Neuronal stem cell (in vitro differentiated cells): Measurements from ENCODE around the gene TMEM178A.

Source experiments
- DNase-seq: peaks from one replicate; pipeline ENCODE4 v3.0.0-alpha.2; 2013; ENCODE audit warnings: low spot score
- H2AFZ ChIP-seq: one replicate; pipeline ENCODE4 v1.6.1; 2013; ENCODE audit warnings: mild to moderate bottlenecking, low read length, inconsistent platforms
- H2AK5ac ChIP-seq: 2 replicates; pipeline ENCODE4 v1.6.1; 2013; ENCODE audit warnings: low read depth, mild to moderate bottlenecking, inconsistent platforms, low read length, moderate library complexity, mixed read lengths
- H2BK120ac ChIP-seq: 2 replicates; pipeline ENCODE4 v1.6.1; 2013; ENCODE audit warnings: low read depth, mild to moderate bottlenecking, inconsistent platforms, low read length, moderate library complexity, mixed read lengths
- H2BK12ac ChIP-seq: one replicate; pipeline ENCODE4 v1.6.1; 2013; ENCODE audit warnings: low read length, inconsistent platforms
- H2BK15ac ChIP-seq: 2 replicates; pipeline ENCODE4 v1.6.1; 2013; ENCODE audit warnings: mild to moderate bottlenecking, low read length, inconsistent platforms, mixed read lengths
- H2BK5ac ChIP-seq: one replicate; pipeline ENCODE4 v1.6.1; 2013; ENCODE audit warnings: inconsistent platforms, mild to moderate bottlenecking, low read length, moderate library complexity
- H3K14ac ChIP-seq: one replicate; pipeline ENCODE4 v1.6.1; 2013; ENCODE audit warnings: low read length, inconsistent platforms
- H3K18ac ChIP-seq: 2 replicates; pipeline ENCODE4 v1.6.1; 2013; ENCODE audit warnings: low read length, inconsistent platforms
- H3K23ac ChIP-seq: 2 replicates; pipeline ENCODE4 v1.6.1; 2013; ENCODE audit warnings: low read depth, mild to moderate bottlenecking, mixed read lengths, low read length, inconsistent platforms; ENCODE audit not compliant: poor library complexity
- H3K27ac ChIP-seq: replicated peaks from 3 replicates; pipeline ENCODE4 v1.5.1; 2013; ENCODE audit warnings: low read length, inconsistent platforms
- H3K27me3 ChIP-seq, 3 experiments: 2 replicates each; pipeline ENCODE4 v1.6.1; 2013; ENCODE audit warnings: low read length in 3 of 3, mild to moderate bottlenecking in 2 of 3, inconsistent platforms in 1 of 3, low read depth in 1 of 3, mixed read lengths in 1 of 3, moderate library complexity in 1 of 3; ENCODE audit not compliant: control insufficient read depth in 3 of 3, insufficient read depth in 3 of 3
- H3K36me3 ChIP-seq, 2 donors: replicated peaks in 1 of 2; 2 replicates each; pipeline ENCODE4 v1.6.1; 2013; ENCODE audit warnings: low read length in 2 of 2; ENCODE audit not compliant: control insufficient read depth in 2 of 2, insufficient read depth in 2 of 2
- H3K4ac ChIP-seq: 2 replicates; pipeline ENCODE4 v1.6.1; 2013; ENCODE audit warnings: inconsistent platforms, mild to moderate bottlenecking, low read length, moderate library complexity
- H3K4me1 ChIP-seq, 2 donors: 1 replicate in 1 of 2; 2 replicates in 1 of 2; pipeline ENCODE4 v1.6.1; 2013; ENCODE audit warnings: low read length in 2 of 2, low read depth in 1 of 2; ENCODE audit not compliant: control insufficient read depth in 2 of 2, insufficient read depth in 1 of 2
- H3K4me2 ChIP-seq: one replicate; pipeline ENCODE4 v1.6.1; 2013; ENCODE audit warnings: mild to moderate bottlenecking, low read length, inconsistent platforms; ENCODE audit not compliant: insufficient read depth, poor library complexity, severe bottlenecking
- H3K4me3 ChIP-seq, 2 donors: 2 replicates each; pipeline ENCODE4 v1.5.1; 2013; ENCODE audit warnings: low read length in 2 of 2, mild to moderate bottlenecking in 2 of 2, inconsistent platforms in 1 of 2, moderate library complexity in 1 of 2
- H3K79me1 ChIP-seq: one replicate; pipeline ENCODE4 v1.6.1; 2013; ENCODE audit warnings: low read depth, mild to moderate bottlenecking, inconsistent platforms, low read length, moderate library complexity
- H3K9ac ChIP-seq: one replicate; pipeline ENCODE4 v1.6.1; 2013; ENCODE audit warnings: mild to moderate bottlenecking, low read depth, low read length, inconsistent platforms; ENCODE audit not compliant: poor library complexity
- H3K9me3 ChIP-seq, 2 donors: replicated peaks in 1 of 2; 2 replicates each; pipeline versions ENCODE3 to v1.6.1; 2013; ENCODE audit warnings: low read length in 2 of 2, mild to moderate bottlenecking in 2 of 2, inconsistent platforms in 1 of 2, low read depth in 1 of 2, mixed read lengths in 1 of 2, moderate library complexity in 1 of 2; ENCODE audit not compliant: control insufficient read depth in 2 of 2, insufficient read depth in 1 of 2
- H4K8ac ChIP-seq: one replicate; pipeline ENCODE4 v1.6.1; 2013; ENCODE audit warnings: low read depth, mild to moderate bottlenecking, inconsistent platforms, low read length, moderate library complexity
- H4K91ac ChIP-seq: one replicate; pipeline ENCODE4 v1.6.1; 2013; ENCODE audit warnings: low read length, low read depth, mild to moderate bottlenecking, inconsistent platforms; ENCODE audit not compliant: poor library complexity
- WGBS, 2 donors: extraction: QIAGEN DNeasy Blood & Tissue Kit; methylation state at CpG; one replicate each; pipeline ENCODE4 v1.1.7; 2013; ENCODE audit warnings: missing lambda C conversion rate in 2 of 2, mixed read lengths in 1 of 2; ENCODE audit not compliant: insufficient read length in 2 of 2, insufficient replicate concordance in 1 of 2; ENCODE audit errors: extremely low coverage in 2 of 2; 5-methylcytosine and 5-hydroxymethylcytosine counted together

The TMEM178A gene

GRCh38 chr2:39710807-39711206 lies 45.1 kb downstream of the TMEM178A start:
- H3K23ac ChIP-seq = no peak overlapping the region
- no peak overlapping the region for H3K27ac ChIP-seq
- no peak overlapping the region for H3K4me2 ChIP-seq
- H4K91ac ChIP-seq = no peak overlapping the region
- H3K4ac ChIP-seq = no peak overlapping the region
- no peak overlapping the region for H2BK15ac ChIP-seq
- no peak overlapping the region for H2BK120ac ChIP-seq
- no peak overlapping the region for H2BK12ac ChIP-seq
- H3K14ac ChIP-seq = no peak overlapping the region
- no peak overlapping the region for H3K4me3 ChIP-seq
- DNase-seq = no peak
- H3K27me3 ChIP-seq = no peaks in the 10 kb centered on the region
- no peak overlapping the region for H4K8ac ChIP-seq
- no peaks in the 10 kb centered on the region for H3K79me1 ChIP-seq
- no peak overlapping the region for H3K9ac ChIP-seq
- no peak overlapping the region for H2AFZ ChIP-seq
- peaks cover 1 to 26% of the 10 kb centered on the region in 2 donors for H3K9me3 ChIP-seq
- no peak overlapping the region for H2AK5ac ChIP-seq
- no CpG with 5 or more reads among the region's 3 CpGs for WGBS, 2 donors
- peaks cover 0 to 91% of the 10 kb centered on the region in 2 donors for H3K36me3 ChIP-seq
- no peak overlapping the region for H2BK5ac ChIP-seq
- no peaks in the 10 kb centered on the region for H3K4me1 ChIP-seq
- no peak overlapping the region for H3K18ac ChIP-seq

DNA sequence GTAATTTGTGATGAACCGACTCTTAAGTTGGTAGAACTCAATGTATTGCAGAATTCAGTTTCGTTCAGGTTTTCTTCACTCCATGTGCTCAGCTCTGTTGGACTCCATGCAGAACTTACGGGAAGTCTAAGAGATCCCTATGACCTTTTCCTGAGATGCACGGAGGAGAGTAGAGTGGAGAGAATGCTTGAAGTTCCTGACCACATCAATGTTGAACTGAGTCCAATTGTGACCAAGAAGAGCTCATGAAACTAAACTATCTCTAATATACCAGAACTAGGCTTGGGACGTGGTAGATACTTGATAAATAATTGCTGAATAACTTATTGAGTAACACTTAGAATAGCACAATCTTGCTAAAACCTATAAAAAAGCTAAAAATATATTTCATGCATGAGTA lies 47.2 kb downstream of the TMEM178A start:
- Histone ChIP-seq H3K27ac (no peak overlapping the region), H3K14ac (no peak overlapping the region), H4K8ac (no peak overlapping the region), H3K4me1 (no peaks in the 10 kb centered on the region), H3K4me2 (no peak overlapping the region), H3K9me3 (peaks cover 0 to 19% of the 10 kb centered on the region in 2 donors), H3K9ac (no peak overlapping the region), H3K23ac (no peak overlapping the region), H2AFZ (no peak overlapping the region), H2BK15ac (no peak overlapping the region), H4K91ac (no peak overlapping the region), H3K18ac (no peak overlapping the region), H3K27me3 (no peaks in the 10 kb centered on the region), H3K36me3 (peaks cover 0 to 93% of the 10 kb centered on the region in 2 donors), H3K4me3 (no peak overlapping the region), H2BK12ac (no peak overlapping the region), H2BK5ac (no peak overlapping the region), H2AK5ac (no peak overlapping the region), H2BK120ac (no peak overlapping the region), H3K79me1 (no peaks in the 10 kb centered on the region), H3K4ac (no peak overlapping the region)
- no peak for DNase-seq
- WGBS, 2 donors = no CpG with 5 or more reads among the region's 5 CpGs

- H3K9ac ChIP-seq = no peak overlapping the region
- H2BK15ac ChIP-seq = no peak overlapping the region
- H3K79me1 ChIP-seq = no peaks in the 10 kb centered on the region
- no peak overlapping the region for H2AK5ac ChIP-seq
- H4K91ac ChIP-seq = no peak overlapping the region
- no peak overlapping the region for H3K4me3 ChIP-seq
- no peak overlapping the region for H2BK12ac ChIP-seq
- no peak overlapping the region for H2AFZ ChIP-seq
- DNase-seq = no peak
- H3K36me3 ChIP-seq = peaks cover 0 to 93% of the 10 kb centered on the region in 2 donors
- H3K27me3 ChIP-seq = no peaks in the 10 kb centered on the region
- H3K4ac ChIP-seq = no peak overlapping the region
- no peak overlapping the region for H3K27ac ChIP-seq
- H2BK120ac ChIP-seq = no peak overlapping the region
- H3K23ac ChIP-seq = no peak overlapping the region
- H2BK5ac ChIP-seq = no peak overlapping the region
- H3K4me2 ChIP-seq = no peak overlapping the region
- no peak overlapping the region for H3K14ac ChIP-seq
- H3K4me1 ChIP-seq = no peaks in the 10 kb centered on the region
- H4K8ac ChIP-seq = no peak overlapping the region
- H3K18ac ChIP-seq = no peak overlapping the region
- H3K9me3 ChIP-seq = peaks cover 0 to 7% of the 10 kb centered on the region in 2 donors
Observed at GRCh38 chr2:39715095-39715494, 49.4 kb downstream of the TMEM178A start.

- no peak overlapping the region for H3K4me3 ChIP-seq
- no peak overlapping the region for H4K91ac ChIP-seq
- H2AK5ac ChIP-seq = no peak overlapping the region
- H3K18ac ChIP-seq = no peak overlapping the region
- H3K4ac ChIP-seq = no peak overlapping the region
- no peak overlapping the region for H2BK5ac ChIP-seq
- H3K27ac ChIP-seq = no peak overlapping the region
- H3K27me3 ChIP-seq = no peaks in the 10 kb centered on the region
- H2AFZ ChIP-seq = no peak overlapping the region
- no peak overlapping the region for H2BK12ac ChIP-seq
- H3K9me3 ChIP-seq = peaks cover 0 to 7% of the 10 kb centered on the region in 2 donors
- H3K9ac ChIP-seq = no peak overlapping the region
- no peak overlapping the region for H3K4me2 ChIP-seq
- no peaks in the 10 kb centered on the region for H3K79me1 ChIP-seq
- WGBS, 2 donors = no CpG with 5 or more reads among the region's 3 CpGs
- H2BK120ac ChIP-seq = no peak overlapping the region
- H2BK15ac ChIP-seq = no peak overlapping the region
- no peaks in the 10 kb centered on the region for H3K4me1 ChIP-seq
- H3K36me3 ChIP-seq = peaks cover 0 to 86% of the 10 kb centered on the region in 2 donors
- no peak overlapping the region for H4K8ac ChIP-seq
- H3K23ac ChIP-seq = no peak overlapping the region
- no peak overlapping the region for H3K14ac ChIP-seq
- DNase-seq = no peak
Observed at GRCh38 chr2:39715822-39716221, 50.1 kb downstream of the TMEM178A start.
